CD4-positive, CD25-positive, alpha-beta regulatory T cell (primary cell): ENCODE measurements around the gene RHOT2. TPM values are rescaled to one million over a fixed set of nuclear protein-coding genes. Genes with fewer than 3 reads are reported as not detected.
A peak's percentile ranks its signal among the peaks of the same experiment; 100 is the strongest.
"Not testable (repeated sequence)": the region's sequence is repeated elsewhere in the genome, so short reads cannot be mapped to it uniquely, and the experiment has no call there.

ENCODE experiments used
- ATAC-seq, 2 donors: fragments of 150-1000 bp; cut with Tn5 transposase; one replicate each; pipeline ENCODE4 v1.10.0; 2021; ENCODE audit warnings: low read depth in 2 of 2, moderate number of reproducible peaks in 2 of 2, moderate library complexity in 1 of 2
- DNase-seq, 3 donors: peaks; one replicate each; pipeline versions ENCODE4 v3.0.0 to v3.0.0-alpha.2; 2012 to 2022; ENCODE audit warnings: mixed read lengths in 1 of 3
- H3K27ac ChIP-seq: one replicate; pipeline ENCODE4 v1.7.0; 2013; ENCODE audit warnings: mild to moderate bottlenecking, low read length; ENCODE audit not compliant: insufficient read depth, poor library complexity, severe bottlenecking
- H3K27me3 ChIP-seq: one replicate; pipeline ENCODE4 v1.7.0; 2013; ENCODE audit warnings: low read length; ENCODE audit not compliant: control insufficient read depth, insufficient read depth
- H3K36me3 ChIP-seq: one replicate; pipeline ENCODE4 v1.7.0; 2013; ENCODE audit warnings: mild to moderate bottlenecking, low read length, moderate library complexity; ENCODE audit not compliant: control insufficient read depth, insufficient read depth
- H3K4me1 ChIP-seq: 2 replicates; pipeline ENCODE4 v1.7.0; 2013; ENCODE audit warnings: mild to moderate bottlenecking, low read length; ENCODE audit not compliant: insufficient read depth, control insufficient read depth, poor library complexity, severe bottlenecking
- H3K4me3 ChIP-seq: one replicate; pipeline ENCODE4 v1.7.0; 2013; ENCODE audit warnings: low read depth, mild to moderate bottlenecking, low read length, moderate library complexity
- H3K9me3 ChIP-seq, 2 experiments: 1 replicate in 1 of 2; 2 replicates in 1 of 2; pipeline ENCODE4 v1.7.0; 2013; ENCODE audit warnings: low read length in 2 of 2, mild to moderate bottlenecking in 1 of 2, moderate library complexity in 1 of 2; ENCODE audit not compliant: control insufficient read depth in 2 of 2
- H3K27ac Mint-ChIP-seq, 3 donors: one replicate each; pipeline ENCODE4 v1.8.0; 2020 to 2022; ENCODE audit warnings: mild to moderate bottlenecking in 3 of 3, mixed read lengths in 3 of 3, moderate library complexity in 2 of 3
- H3K27me3 Mint-ChIP-seq: one replicate; pipeline ENCODE4 v1.8.0; 2022; ENCODE audit warnings: mild to moderate bottlenecking, mixed read lengths
- H3K36me3 Mint-ChIP-seq: one replicate; pipeline ENCODE4 v1.8.0; 2020; ENCODE audit warnings: mixed read lengths
- H3K4me1 Mint-ChIP-seq, 4 donors: one replicate each; pipeline ENCODE4 v1.8.0; 2020 to 2022; ENCODE audit warnings: mixed read lengths in 4 of 4, mild to moderate bottlenecking in 1 of 4
- H3K4me3 Mint-ChIP-seq, 4 donors: one replicate each; pipeline ENCODE4 v1.8.0; 2020 to 2022; ENCODE audit warnings: mild to moderate bottlenecking in 4 of 4, mixed read lengths in 4 of 4, moderate library complexity in 3 of 4
- H3K9me3 Mint-ChIP-seq, 7 donors: one replicate each; pipeline ENCODE4 v1.8.0; 2020 to 2022; ENCODE audit warnings: mixed read lengths in 7 of 7, mild to moderate bottlenecking in 3 of 7, moderate library complexity in 2 of 7
- polyA plus RNA-seq, 4 donors: library from polyadenylated mRNA; unstranded; fragments of 300-500 nt; fragmentation: Illumina TruSeq; gene quantifications; one replicate each; pipeline ENCODE4 v1.2.3, GENCODE V29; 2021
- total RNA-seq: library from RNA; stranded (reverse); gene quantifications from one replicate; pipeline ENCODE4 v1.2.3, GENCODE V29; 2022

The RHOT2 gene
- total and polyA plus RNA-seq, 5 donors from 2014 or later = 34.3 to 212 (median 41.8) TPM

DNA sequence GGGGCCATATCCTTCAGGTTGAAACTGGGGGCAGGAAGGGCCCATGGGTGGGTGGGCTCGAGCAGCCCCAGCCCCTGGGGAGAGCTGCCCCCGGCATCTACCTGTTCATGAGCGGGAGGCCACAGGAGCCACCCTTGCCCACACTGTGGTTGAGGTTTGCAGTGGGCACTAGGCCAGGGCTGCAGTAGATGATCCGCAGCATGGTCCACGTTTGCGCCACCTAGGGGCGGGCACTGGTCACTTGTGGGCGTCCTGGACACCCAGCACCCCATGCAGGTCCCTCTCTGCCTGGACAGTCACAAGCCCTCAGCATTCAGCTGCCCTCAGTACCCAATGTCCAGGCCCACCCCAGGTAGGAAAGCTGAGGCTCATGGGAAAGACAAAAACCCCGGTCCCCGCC lies 18.0 kb downstream of the RHOT2 start:
- Histone ChIP-seq H3K9me3 (no peaks in the 10 kb centered on the region), H3K4me3 (no peak overlapping the region), H3K27me3 (no peaks in the 10 kb centered on the region), H3K36me3 (peaks cover 12% of the 10 kb centered on the region), H3K27ac (no peak overlapping the region), H3K4me1 (peaks cover 46% of the 10 kb centered on the region)
- DNase-seq = no peak
- H3K27me3 Mint-ChIP-seq = no peaks in the 10 kb centered on the region
- H3K36me3 Mint-ChIP-seq = peaks cover 3% of the 10 kb centered on the region
- H3K9me3 Mint-ChIP-seq = no peaks in the 10 kb centered on the region
- peaks cover 2 to 52% (median 10%) of the 10 kb centered on the region in 4 donors for H3K4me1 Mint-ChIP-seq
- ATAC-seq = no peak
- peak overlapping the region in 1 of 3 donors; percentile 32 for H3K27ac Mint-ChIP-seq
- H3K4me3 Mint-ChIP-seq = peak overlapping the region in 2 of 4 donors; percentile 41 to 60

DNA sequence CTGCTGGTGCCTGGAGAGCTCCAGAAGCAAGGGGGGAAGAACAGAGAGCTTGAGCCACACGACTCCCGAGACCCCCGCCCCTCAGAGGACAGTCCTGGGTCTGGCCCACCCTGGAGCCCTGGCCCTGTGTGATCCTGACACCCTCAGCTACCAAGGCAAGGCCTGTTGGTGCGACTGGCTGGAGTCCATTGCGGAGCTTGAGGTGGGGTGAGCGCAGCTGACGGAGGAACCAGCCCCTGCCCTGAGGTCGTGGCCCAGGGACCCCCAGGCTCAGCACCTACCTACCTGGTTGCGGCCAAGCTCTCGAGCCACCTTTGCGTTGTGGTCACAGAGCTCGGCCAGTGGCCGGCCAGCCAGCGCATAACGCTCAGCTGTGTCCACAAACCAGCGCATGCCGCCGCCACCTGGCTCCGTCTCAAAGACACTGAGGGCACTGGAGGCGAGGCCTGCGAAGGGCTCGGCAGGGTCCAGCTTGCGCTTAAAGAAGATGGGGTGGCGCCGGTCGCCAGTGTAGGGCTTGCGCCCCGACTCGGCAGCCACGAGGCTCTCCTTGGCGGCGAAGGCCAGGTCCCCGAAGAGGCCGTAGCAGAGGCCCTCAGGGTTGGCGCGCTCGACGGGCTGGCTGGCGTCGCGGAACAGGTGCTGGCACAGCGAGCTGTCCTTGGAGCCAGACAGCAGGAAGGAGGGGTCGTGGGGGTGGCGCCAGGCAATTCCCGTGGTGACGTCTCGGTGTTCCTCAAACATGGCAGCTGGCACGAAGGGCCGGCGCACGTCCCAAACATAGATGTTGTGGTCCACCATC lies 18.7 kb downstream of the RHOT2 start:
- H3K4me1 ChIP-seq = peaks cover 39% of the 10 kb centered on the region
- no peaks in the 10 kb centered on the region for H3K27me3 Mint-ChIP-seq
- peaks cover 2 to 49% (median 11%) of the 10 kb centered on the region in 4 donors for H3K4me1 Mint-ChIP-seq
- no peak overlapping the region for H3K4me3 ChIP-seq
- peaks cover 12% of the 10 kb centered on the region for H3K36me3 ChIP-seq
- peaks cover 3% of the 10 kb centered on the region for H3K36me3 Mint-ChIP-seq
- no peaks in the 10 kb centered on the region for H3K9me3 ChIP-seq
- H3K27ac Mint-ChIP-seq = no peak overlapping the region
- DNase-seq (no peak), ATAC-seq (no peak)
- H3K27me3 ChIP-seq = no peaks in the 10 kb centered on the region
- H3K4me3 Mint-ChIP-seq = peak overlapping the region in 2 of 4 donors; percentile 33 to 58
- no peaks in the 10 kb centered on the region for H3K9me3 Mint-ChIP-seq
- H3K27ac ChIP-seq = no peak overlapping the region

DNA sequence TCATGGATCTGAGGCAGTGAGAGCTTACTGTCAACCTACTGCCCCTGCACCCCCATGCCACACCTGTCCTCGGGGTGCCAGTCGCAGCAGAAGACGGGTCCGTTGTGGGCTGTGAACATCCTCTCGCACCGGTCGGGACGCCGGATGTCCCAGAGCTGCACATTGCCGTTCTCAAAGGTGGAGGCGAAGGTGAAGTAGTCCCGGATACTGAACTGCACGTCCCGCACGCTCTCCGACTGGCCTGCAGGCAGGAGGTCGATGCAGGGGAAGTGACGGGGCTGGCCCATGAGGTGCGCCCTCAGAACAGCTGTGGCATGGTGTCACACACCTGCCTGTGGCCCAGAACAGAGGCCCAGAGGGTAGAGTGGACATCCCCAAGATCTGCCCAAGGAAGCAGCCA lies 19.6 kb downstream of the RHOT2 start:
- Histone ChIP-seq H3K27me3 (no peaks in the 10 kb centered on the region), H3K36me3 (peaks cover 5% of the 10 kb centered on the region), H3K4me3 (no peak overlapping the region), H3K9me3 (no peaks in the 10 kb centered on the region), H3K27ac (no peak overlapping the region), H3K4me1 (peaks cover 36% of the 10 kb centered on the region)
- DNase-seq (no peak), ATAC-seq (no peak)
- Mint-ChIP-seq H3K9me3 (no peaks in the 10 kb centered on the region), H3K27ac (no peak overlapping the region), H3K4me1 (peaks cover 2 to 45% (median 10%) of the 10 kb centered on the region in 4 donors), H3K4me3 (peak overlapping the region; percentile 33 to 69 (median 61)), H3K27me3 (no peaks in the 10 kb centered on the region), H3K36me3 (peaks cover 2% of the 10 kb centered on the region)

DNA sequence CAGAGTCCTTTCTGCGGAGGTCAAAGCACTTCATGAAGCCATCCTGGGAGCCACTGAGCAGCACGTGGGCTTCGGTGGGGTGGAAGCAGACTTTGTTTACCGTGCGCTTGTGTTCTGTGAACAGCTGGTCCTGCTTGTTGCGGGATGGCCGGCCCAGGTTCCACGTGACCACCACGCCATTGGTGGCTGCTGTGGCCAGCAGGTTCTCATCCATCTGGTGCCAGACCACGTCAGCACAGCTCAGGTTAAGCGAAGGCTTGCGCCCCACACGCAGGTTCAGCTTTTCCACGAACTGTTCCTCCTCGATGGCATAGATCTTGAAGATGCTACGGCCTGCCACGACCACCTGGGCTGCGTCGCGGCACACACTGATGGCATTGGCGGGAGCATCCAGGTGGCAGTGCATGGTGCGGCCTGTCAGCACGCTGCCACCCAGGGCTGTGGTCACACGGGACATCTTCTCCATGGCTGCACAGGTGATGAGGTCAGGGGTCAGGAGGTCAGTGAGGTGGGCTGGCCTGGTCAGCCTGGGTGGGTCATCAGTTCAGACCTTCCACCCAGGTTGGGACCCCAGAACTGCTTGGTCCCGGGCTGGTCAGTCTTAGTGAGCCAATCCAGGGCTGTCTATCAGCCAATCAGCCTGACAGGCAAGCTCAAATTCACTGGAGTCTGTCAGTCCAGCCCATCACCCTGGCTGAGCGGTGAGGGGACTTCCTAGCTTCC lies 21.4 kb downstream of the RHOT2 start:
- peaks cover 29% of the 10 kb centered on the region for H3K4me1 ChIP-seq

DNA sequence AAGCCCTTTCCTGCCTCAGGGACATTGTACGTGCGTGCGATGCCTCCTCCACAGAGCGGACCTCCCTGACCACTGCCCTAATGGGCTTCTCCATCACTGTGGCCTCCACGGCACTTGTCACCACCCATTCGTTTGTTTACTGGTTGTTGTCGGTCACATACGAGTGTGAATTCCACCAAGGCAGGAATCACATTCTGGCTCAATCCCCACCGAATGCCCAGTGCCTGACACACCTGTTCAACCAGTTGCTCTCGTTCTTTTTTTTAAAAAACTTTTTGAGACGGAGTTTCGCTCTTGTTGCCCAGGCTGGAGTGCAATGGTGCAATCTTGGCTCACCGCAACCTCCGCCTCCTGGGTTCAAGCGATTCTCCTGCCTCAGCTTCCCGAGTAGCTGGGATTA lies 23.3 kb downstream of the RHOT2 start:
- Mint-ChIP-seq H3K4me3 (peak overlapping the region; percentile 71 to 98 (median 95)), H3K27ac (peak overlapping the region in 1 of 3 donors; percentile 31), H3K4me1 (peaks cover 2 to 40% (median 9%) of the 10 kb centered on the region in 4 donors)
- DNase-seq, H3K36me3 Mint-ChIP-seq, H3K9me3 ChIP-seq, H3K9me3 Mint-ChIP-seq, H3K36me3 ChIP-seq, H3K27me3 ChIP-seq, ATAC-seq, H3K4me3 ChIP-seq, H3K27me3 Mint-ChIP-seq, H3K27ac ChIP-seq: not testable (repeated sequence)
- H3K4me1 ChIP-seq = peaks cover 37% of the 10 kb centered on the region

More for the DNA sequence above, 21.4 kb downstream of the RHOT2 start:
- Mint-ChIP-seq H3K27me3 (no peaks in the 10 kb centered on the region), H3K27ac (peak overlapping the region in 2 of 3 donors; percentile 84 to 90), H3K4me1 (peaks cover 2 to 37% (median 9%) of the 10 kb centered on the region in 4 donors), H3K36me3 (no peaks in the 10 kb centered on the region), H3K9me3 (no peaks in the 10 kb centered on the region), H3K4me3 (peak overlapping the region; percentile 93 to 98 (median 95))
- H3K9me3 ChIP-seq = no peaks in the 10 kb centered on the region
- H3K4me3 ChIP-seq = peak overlapping the region; percentile 71
- H3K27me3 ChIP-seq = no peaks in the 10 kb centered on the region
- H3K27ac ChIP-seq = peak overlapping the region; percentile 78
- H3K36me3 ChIP-seq = peaks cover 2% of the 10 kb centered on the region
- DNase-seq (no peak), ATAC-seq (no peak)

DNA sequence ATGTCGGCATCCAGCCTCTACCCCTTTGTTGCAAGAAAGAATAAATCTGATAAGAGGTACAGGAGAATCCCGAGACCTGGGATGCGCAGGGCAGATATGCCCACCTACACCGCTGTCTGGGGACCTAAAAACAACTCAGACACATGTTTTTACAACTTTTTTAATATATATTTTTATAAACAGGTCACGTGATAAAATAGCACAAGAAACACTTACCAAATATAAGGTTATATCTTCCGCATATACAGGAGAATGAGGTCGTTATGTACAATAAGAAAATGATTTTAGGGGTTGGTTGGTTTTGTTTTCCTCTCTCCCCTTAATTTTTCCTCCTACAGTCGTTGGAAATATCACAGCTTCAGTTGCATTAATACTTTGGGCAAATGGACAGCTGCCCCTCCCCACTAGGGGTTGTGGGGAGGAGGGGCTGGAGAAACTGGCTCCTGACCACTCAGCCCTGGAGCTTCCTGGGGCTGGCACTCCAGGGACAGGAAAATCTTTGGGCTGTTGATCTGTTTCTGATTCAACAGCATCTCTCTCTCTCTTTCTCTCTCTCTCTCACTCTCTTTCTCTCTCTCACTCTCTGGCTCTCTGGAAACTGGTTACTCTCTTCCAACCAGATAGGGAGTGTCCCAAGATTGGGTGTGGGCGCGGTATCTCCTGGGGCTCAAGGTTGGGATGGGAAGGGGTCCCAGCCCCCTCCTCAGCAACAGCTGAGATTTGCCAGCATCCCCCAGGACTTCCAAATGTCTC lies 24.6 kb downstream of the RHOT2 start:
- H3K27ac ChIP-seq = no peak overlapping the region
- DNase-seq (no peak), ATAC-seq (no peak)
- no peaks in the 10 kb centered on the region for H3K9me3 ChIP-seq
- Mint-ChIP-seq H3K36me3 (no peaks in the 10 kb centered on the region), H3K27me3 (no peaks in the 10 kb centered on the region), H3K4me1 (peaks cover 2 to 47% (median 9%) of the 10 kb centered on the region in 4 donors), H3K27ac (peak overlapping the region in 2 of 3 donors; percentile 80 to 95), H3K4me3 (peak overlapping the region; percentile 24 to 98 (median 60)), H3K9me3 (peaks cover 0 to 1% (median 0%) of the 10 kb centered on the region in 7 donors)
- H3K27me3 ChIP-seq = no peaks in the 10 kb centered on the region
- H3K4me3 ChIP-seq = no peak overlapping the region
- peaks cover under 1% of the 10 kb centered on the region for H3K36me3 ChIP-seq
- H3K4me1 ChIP-seq = peaks cover 43% of the 10 kb centered on the region

DNA sequence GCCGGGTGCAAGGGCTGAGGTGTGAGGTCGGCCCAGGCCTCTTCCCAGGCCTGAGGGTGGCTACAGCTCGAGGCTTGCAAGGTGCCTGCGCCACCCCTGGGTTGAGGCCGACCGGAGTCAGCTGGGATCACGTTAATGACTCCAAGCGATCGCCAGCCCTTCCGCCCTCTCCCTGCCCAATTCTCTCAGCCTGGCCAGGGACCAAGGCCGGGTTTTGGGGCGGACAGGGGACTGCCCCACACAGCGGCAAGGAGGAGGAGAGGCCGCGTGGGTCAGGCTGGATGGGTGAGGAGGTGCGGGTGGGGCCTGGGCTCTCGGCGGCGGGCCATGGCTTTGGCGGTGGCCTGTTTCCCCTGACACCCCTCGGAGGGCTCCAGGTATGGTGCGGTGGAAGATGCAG lies 25.4 kb downstream of the RHOT2 start:
- Histone ChIP-seq H3K4me1 (peaks cover 43% of the 10 kb centered on the region), H3K9me3 (no peaks in the 10 kb centered on the region), H3K27me3 (no peaks in the 10 kb centered on the region), H3K27ac (no peak overlapping the region), H3K36me3 (no peaks in the 10 kb centered on the region), H3K4me3 (no peak overlapping the region)
- no peaks in the 10 kb centered on the region for H3K36me3 Mint-ChIP-seq
- no peaks in the 10 kb centered on the region for H3K27me3 Mint-ChIP-seq
- H3K4me1 Mint-ChIP-seq = peaks cover 2 to 48% (median 9%) of the 10 kb centered on the region in 4 donors
- no peak for DNase-seq
- no peak for ATAC-seq
- peak overlapping the region in 3 of 4 donors; percentile 15 to 67 (median 61) for H3K4me3 Mint-ChIP-seq
- H3K27ac Mint-ChIP-seq = no peak overlapping the region
- peaks cover 0 to 1% (median 0%) of the 10 kb centered on the region in 7 donors for H3K9me3 Mint-ChIP-seq
